H9 (cell line): Measurements from ENCODE around the gene MRTFA. TPM values are rescaled to one million over a fixed set of nuclear protein-coding genes. Genes with fewer than 3 reads are reported as not detected.

Source experiments
- DNase-seq: peaks from one replicate; pipeline ENCODE4 v3.0.0-alpha.2; 2017
- H2AFZ ChIP-seq: one replicate; pipeline ENCODE4 v1.6.1; 2013; ENCODE audit warnings: mild to moderate bottlenecking, low read length, control low read depth, moderate library complexity
- H2AK5ac ChIP-seq: 2 replicates; pipeline ENCODE4 v1.6.1; 2013; ENCODE audit warnings: low read length, control low read depth, mixed read lengths; ENCODE audit not compliant: insufficient read length
- H2BK120ac ChIP-seq: one replicate; pipeline ENCODE4 v1.6.1; 2013; ENCODE audit warnings: low read depth, mild to moderate bottlenecking, low read length, control low read depth, inconsistent platforms; ENCODE audit not compliant: poor library complexity, severe bottlenecking
- H2BK12ac ChIP-seq: 2 replicates; pipeline ENCODE4 v1.6.1; 2013; ENCODE audit warnings: low read length, control low read depth, mixed read lengths, low read depth; ENCODE audit not compliant: insufficient read length
- H2BK15ac ChIP-seq: 2 replicates; pipeline ENCODE4 v1.6.1; 2013; ENCODE audit warnings: low read depth, low read length, control low read depth
- H2BK20ac ChIP-seq: one replicate; pipeline ENCODE4 v1.6.1; 2013; ENCODE audit warnings: low read depth, mild to moderate bottlenecking, low read length, control low read depth, inconsistent platforms; ENCODE audit not compliant: poor library complexity, severe bottlenecking
- H2BK5ac ChIP-seq: 2 replicates; pipeline ENCODE4 v1.6.1; 2013; ENCODE audit warnings: low read length, control low read depth, mixed read lengths; ENCODE audit not compliant: insufficient read length
- H3K14ac ChIP-seq: 2 replicates; pipeline ENCODE4 v1.6.1; 2013; ENCODE audit warnings: low read length, control low read depth; ENCODE audit not compliant: insufficient read depth
- H3K18ac ChIP-seq: 2 replicates; pipeline ENCODE4 v1.6.1; 2013; ENCODE audit warnings: low read depth, mild to moderate bottlenecking, mixed read lengths, low read length, control low read depth; ENCODE audit not compliant: insufficient read length
- H3K23ac ChIP-seq: 2 replicates; pipeline ENCODE4 v1.6.1; 2013; ENCODE audit warnings: low read length, control low read depth, mixed read lengths, low read depth; ENCODE audit not compliant: insufficient read length
- H3K23me2 ChIP-seq: 2 replicates; pipeline ENCODE4 v1.6.1; 2013; ENCODE audit warnings: low read depth, mild to moderate bottlenecking, mixed read lengths, low read length, control low read depth; ENCODE audit not compliant: insufficient read length, poor library complexity, severe bottlenecking
- H3K27ac ChIP-seq: 2 replicates; pipeline ENCODE4 v1.5.1; 2013; ENCODE audit warnings: low read length, control low read depth, mixed read lengths, low read depth; ENCODE audit not compliant: insufficient read length
- H3K27me3 ChIP-seq: 2 replicates; pipeline ENCODE4 v1.6.1; 2013; ENCODE audit warnings: low read length, control low read depth, inconsistent platforms; ENCODE audit not compliant: insufficient read depth
- H3K4ac ChIP-seq: 2 replicates; pipeline ENCODE4 v1.6.1; 2013; ENCODE audit warnings: low read depth, mild to moderate bottlenecking, control low read depth, inconsistent platforms, low read length, moderate library complexity
- H3K4me1 ChIP-seq: 2 replicates; pipeline ENCODE4 v1.6.1; 2013; ENCODE audit warnings: low read length, control low read depth, inconsistent platforms; ENCODE audit not compliant: insufficient read depth
- H3K4me2 ChIP-seq: 2 replicates; pipeline ENCODE4 v1.6.1; 2013; ENCODE audit warnings: low read length, control low read depth, mixed read lengths; ENCODE audit not compliant: insufficient read length, insufficient read depth
- H3K56ac ChIP-seq: 2 replicates; pipeline ENCODE4 v1.6.1; 2013; ENCODE audit warnings: low read depth, mild to moderate bottlenecking, mixed read lengths, low read length, control low read depth; ENCODE audit not compliant: insufficient read length
- H3K79me1 ChIP-seq: 2 replicates; pipeline ENCODE4 v1.6.1; 2013; ENCODE audit warnings: low read depth, mild to moderate bottlenecking, moderate library complexity, low read length, control low read depth, inconsistent platforms; ENCODE audit not compliant: insufficient read depth, poor library complexity, severe bottlenecking
- H3K79me2 ChIP-seq: 2 replicates; pipeline ENCODE4 v1.6.1; 2013; ENCODE audit warnings: low read length, control low read depth, inconsistent platforms; ENCODE audit not compliant: insufficient read depth
- H3K9ac ChIP-seq: 2 replicates; pipeline ENCODE4 v1.6.1; 2013; ENCODE audit warnings: low read length, control low read depth, mixed read lengths; ENCODE audit not compliant: insufficient read length; ENCODE audit errors: extremely low read depth
- H3K9me3 ChIP-seq: one replicate; pipeline ENCODE4 v1.6.1; 2013; ENCODE audit warnings: low read depth, low read length, inconsistent platforms; ENCODE audit not compliant: control insufficient read depth
- H3T11ph ChIP-seq: one replicate; pipeline ENCODE4 v1.6.1; 2013; ENCODE audit warnings: mild to moderate bottlenecking, low read length, control low read depth, inconsistent platforms
- H4K20me1 ChIP-seq: one replicate; pipeline ENCODE4 v1.6.1; 2013; ENCODE audit not compliant: control insufficient read depth, insufficient read length, insufficient read depth
- H4K5ac ChIP-seq: 2 replicates; pipeline ENCODE4 v1.6.1; 2013; ENCODE audit warnings: low read depth, mild to moderate bottlenecking, mixed read lengths, low read length, control low read depth; ENCODE audit not compliant: insufficient read length
- H4K8ac ChIP-seq: replicated peaks from 2 replicates; pipeline ENCODE4 v1.6.1; 2013; ENCODE audit warnings: low read length, control low read depth, mixed read lengths, low read depth; ENCODE audit not compliant: insufficient read length
- H4K91ac ChIP-seq: 2 replicates; pipeline ENCODE4 v1.6.1; 2013; ENCODE audit warnings: low read depth, mild to moderate bottlenecking, moderate library complexity, mixed read lengths, low read length, control low read depth; ENCODE audit not compliant: insufficient read length
- H3K27ac Mint-ChIP-seq, 3 experiments: 2 replicates in 2 of 3; 3 replicates in 1 of 3; pipeline ENCODE4 v1.8.0; 2020 to 2021; ENCODE audit warnings: mixed read lengths in 3 of 3, mild to moderate bottlenecking in 1 of 3, moderate library complexity in 1 of 3
- H3K27me3 Mint-ChIP-seq: 2 replicates; pipeline ENCODE4 v1.8.0; 2021; ENCODE audit warnings: low read depth, mild to moderate bottlenecking, moderate library complexity, mixed read lengths
- H3K36me3 Mint-ChIP-seq, 3 experiments: 2 replicates in 2 of 3; 3 replicates in 1 of 3; pipeline ENCODE4 v1.8.0; 2020 to 2021; ENCODE audit warnings: low read depth in 3 of 3, mixed read lengths in 3 of 3; ENCODE audit not compliant: insufficient read depth in 1 of 3
- H3K4me1 Mint-ChIP-seq, 2 experiments: 2 replicates each; pipeline ENCODE4 v1.8.0; 2020; ENCODE audit warnings: mixed read lengths in 2 of 2
- H3K4me3 Mint-ChIP-seq, 2 experiments: 2 replicates in 1 of 2; 3 replicates in 1 of 2; pipeline ENCODE4 v1.8.0; 2020 to 2021; ENCODE audit warnings: mild to moderate bottlenecking in 2 of 2, mixed read lengths in 2 of 2, moderate library complexity in 1 of 2
- H3K9me3 Mint-ChIP-seq, 2 experiments: 2 replicates in 1 of 2; 3 replicates in 1 of 2; pipeline ENCODE4 v1.8.0; 2020; ENCODE audit warnings: mild to moderate bottlenecking in 2 of 2, mixed read lengths in 2 of 2, moderate library complexity in 1 of 2
- WGBS: extraction: QIAGEN DNeasy Blood & Tissue Kit; methylation state at CpG from one replicate; pipeline ENCODE4 v1.1.7; 2013; ENCODE audit warnings: missing lambda C conversion rate, low lambda C conversion rate, mixed read lengths; ENCODE audit not compliant: insufficient read length; ENCODE audit errors: extremely low coverage; 5-methylcytosine and 5-hydroxymethylcytosine counted together
- total RNA-seq: library from RNA; stranded (reverse); gene quantifications from 2 replicates; pipeline ENCODE4 v1.2.1, GENCODE V29; 2021
- TF ChIP-seq, protein P1 (sequence below): fragments of 200-600 bp; sonication (generic); conservative IDR thresholded peaks from 3 replicates; pipeline ENCODE4 v1.8.0; 2021; ENCODE audit warnings: antibody characterized with exemption, mild to moderate bottlenecking

The MRTFA gene
- total RNA-seq, 1 experiment from 2014 or later, result 38.1 TPM

DNA sequence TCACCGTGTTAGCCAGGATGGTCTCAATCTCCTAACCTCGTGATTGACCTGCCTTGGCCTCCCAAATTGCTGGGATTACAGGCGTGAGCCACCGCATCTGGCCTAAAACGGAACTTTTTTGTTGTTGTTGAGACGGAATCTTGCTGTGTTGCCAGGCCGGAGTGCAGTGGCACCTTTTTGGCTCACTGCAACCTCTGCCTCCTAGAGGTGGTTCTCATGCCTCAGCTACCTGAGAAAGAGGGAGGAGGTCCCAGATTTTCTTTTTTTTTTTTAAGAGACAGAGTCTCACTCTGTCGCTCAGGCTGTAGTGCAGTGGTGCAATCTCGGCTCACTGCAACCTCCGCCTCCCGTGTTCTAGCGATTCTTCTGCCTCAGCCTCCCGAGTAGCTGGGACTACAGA lies 34.9 kb upstream of the MRTFA start:
- H3K4me3 Mint-ChIP-seq, result no peak overlapping the region
- H3K27ac ChIP-seq, result no peak overlapping the region
- no peaks in the 10 kb centered on the region; the same call in 1 of the 2 replicates for H3K4me1 ChIP-seq
- H3K79me2 ChIP-seq, result no peaks in the 10 kb centered on the region
- H2BK120ac ChIP-seq, result no peak overlapping the region
- no peak overlapping the region for H2AFZ ChIP-seq
- peaks cover 6 to 7% of the 10 kb centered on the region in 2 experiments for H3K4me1 Mint-ChIP-seq
- H3K36me3 Mint-ChIP-seq, result peaks cover 0 to 1% (median 0%) of the 10 kb centered on the region in 3 experiments; a peak in 1 of 7 replicates
- H3K27me3 ChIP-seq, result no peaks in the 10 kb centered on the region
- H2BK20ac ChIP-seq, result no peak overlapping the region
- H3K27ac Mint-ChIP-seq, result peak overlapping the region in 1 of 3 experiments; percentile 53; a peak in 1 of 7 replicates
- H3K9me3 ChIP-seq, result no peaks in the 10 kb centered on the region
- WGBS, result no CpG with 5 or more reads among the region's 13 CpGs
- no peak overlapping the region for H3K18ac ChIP-seq
- no peak overlapping the region for H3K4ac ChIP-seq
- no peak overlapping the region for H2BK12ac ChIP-seq
- H3K23me2 ChIP-seq, result no peaks in the 10 kb centered on the region
- H2BK15ac ChIP-seq, result no peak overlapping the region
- no peak overlapping the region for H3K9ac ChIP-seq
- H3K79me1 ChIP-seq, result no peaks in the 10 kb centered on the region
- H4K5ac ChIP-seq, result no peak overlapping the region
- H3K9me3 Mint-ChIP-seq, result peaks cover 0 to 2% of the 10 kb centered on the region in 2 experiments; a peak in 2 of 5 replicates
- H4K20me1 ChIP-seq, result no peaks in the 10 kb centered on the region
- no peak overlapping the region for H2AK5ac ChIP-seq
- H2BK5ac ChIP-seq, result no peak overlapping the region
- no peak overlapping the region for H3T11ph ChIP-seq
- DNase-seq, result no peak
- no peak overlapping the region for H4K91ac ChIP-seq
- TF ChIP-seq, protein P1, sequence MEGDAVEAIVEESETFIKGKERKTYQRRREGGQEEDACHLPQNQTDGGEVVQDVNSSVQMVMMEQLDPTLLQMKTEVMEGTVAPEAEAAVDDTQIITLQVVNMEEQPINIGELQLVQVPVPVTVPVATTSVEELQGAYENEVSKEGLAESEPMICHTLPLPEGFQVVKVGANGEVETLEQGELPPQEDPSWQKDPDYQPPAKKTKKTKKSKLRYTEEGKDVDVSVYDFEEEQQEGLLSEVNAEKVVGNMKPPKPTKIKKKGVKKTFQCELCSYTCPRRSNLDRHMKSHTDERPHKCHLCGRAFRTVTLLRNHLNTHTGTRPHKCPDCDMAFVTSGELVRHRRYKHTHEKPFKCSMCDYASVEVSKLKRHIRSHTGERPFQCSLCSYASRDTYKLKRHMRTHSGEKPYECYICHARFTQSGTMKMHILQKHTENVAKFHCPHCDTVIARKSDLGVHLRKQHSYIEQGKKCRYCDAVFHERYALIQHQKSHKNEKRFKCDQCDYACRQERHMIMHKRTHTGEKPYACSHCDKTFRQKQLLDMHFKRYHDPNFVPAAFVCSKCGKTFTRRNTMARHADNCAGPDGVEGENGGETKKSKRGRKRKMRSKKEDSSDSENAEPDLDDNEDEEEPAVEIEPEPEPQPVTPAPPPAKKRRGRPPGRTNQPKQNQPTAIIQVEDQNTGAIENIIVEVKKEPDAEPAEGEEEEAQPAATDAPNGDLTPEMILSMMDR, result peak; percentile 44; the same call in 2 of the 3 replicates
- no peak overlapping the region for H4K8ac ChIP-seq
- H3K14ac ChIP-seq, result no peak overlapping the region
- no peak overlapping the region for H3K56ac ChIP-seq
- no peak overlapping the region for H3K4me2 ChIP-seq
- H3K23ac ChIP-seq, result no peak overlapping the region
- peaks cover 2% of the 10 kb centered on the region for H3K27me3 Mint-ChIP-seq
